SK-N-SH (cell line): ENCODE data around the gene UNC45A.

Source experiments
- CTCF ChIP-seq: fragments of 200-600 bp; sonication (generic); IDR thresholded peaks from 2 replicates; pipeline ENCODE4 v1.6.1; 2017; ENCODE audit warnings: antibody characterized with exemption, mild to moderate bottlenecking, moderate library complexity
- ELF1 ChIP-seq: IDR thresholded peaks from 2 replicates; pipeline ENCODE4 v1.4.0; 2012
- RAD21 ChIP-seq: IDR thresholded peaks from 2 replicates; pipeline ENCODE4 v1.6.1; 2012; ENCODE audit warnings: mild to moderate bottlenecking, low read length
- ZBTB33 ChIP-seq: IDR thresholded peaks from 2 replicates; pipeline ENCODE4 v1.4.0; 2012; ENCODE audit warnings: low read depth, borderline replicate concordance

- no peak for TF ChIP-seq RAD21
- TF ChIP-seq ZBTB33 = no peak
- no peak for TF ChIP-seq ELF1
- TF ChIP-seq CTCF = no peak
Observed at GRCh38 chr15:90942354-90943120, 7.5 kb downstream of the UNC45A start.
